ENCODE data around the gene YARS1. TPM values are rescaled to one million over a fixed set of nuclear protein-coding genes. Genes with fewer than 3 reads are reported as not detected.

YARS1 gene
- total RNA-seq, 1 experiment from 2014 or later: 94.4 TPM

DNA sequence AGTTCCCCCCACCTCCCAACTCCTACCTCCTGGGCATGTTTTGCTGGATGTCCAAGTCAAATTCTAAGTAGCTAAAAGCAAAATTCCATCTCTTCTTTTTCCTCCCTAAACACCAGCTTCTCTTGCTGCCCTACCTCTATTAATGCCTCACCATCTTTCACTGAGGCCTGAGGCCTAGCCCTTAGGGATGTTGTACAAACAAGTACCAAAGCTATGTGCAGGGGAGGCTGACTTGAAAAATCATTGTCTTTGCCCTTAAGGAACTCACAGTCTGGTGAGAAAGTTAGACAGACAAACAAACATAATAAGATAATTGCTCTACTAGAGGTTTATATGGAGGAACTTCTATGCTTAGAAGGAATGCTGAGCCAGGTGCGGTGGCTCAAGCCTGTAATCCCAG lies 89.3 kb downstream of the YARS1 start:
- Histone ChIP-seq H3K36me3 (no peaks in the 10 kb centered on the region), H3K4me3 (no peak overlapping the region), H3K27ac (no peak overlapping the region), H3K4me1 (replicated peaks) (peaks cover 64% of the 10 kb centered on the region), H3K9me3 (replicated peaks) (no peaks in the 10 kb centered on the region), H3K27me3 (replicated peaks) (no peaks in the 10 kb centered on the region)
- no peak for DNase-seq (ENCODE audit: low read depth in 1 of 2, low spot score in 2 of 2)

DNA sequence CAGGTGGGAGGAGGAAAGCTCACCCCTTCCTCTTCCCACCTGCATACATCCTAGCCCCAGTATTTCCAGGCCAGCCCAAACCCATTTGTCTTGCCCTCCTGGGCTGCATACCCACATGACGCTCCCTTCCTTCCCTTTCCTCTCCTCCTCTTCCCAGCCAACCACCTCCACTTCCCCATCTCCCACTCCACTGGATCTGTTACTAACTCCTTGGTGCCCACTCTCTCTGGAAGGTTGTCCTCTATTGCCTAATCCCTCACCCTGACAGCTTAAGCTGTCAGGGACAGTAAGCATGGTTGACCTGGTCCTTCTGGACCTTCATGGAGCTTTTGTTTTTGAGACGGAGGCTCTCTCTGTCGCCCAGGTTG lies 91.6 kb downstream of the YARS1 start:
- Histone ChIP-seq H3K4me3 (no peak overlapping the region), H3K27me3 (replicated peaks) (no peaks in the 10 kb centered on the region), H3K36me3 (no peaks in the 10 kb centered on the region), H3K27ac (peak overlapping the region; percentile 58), H3K4me1 (replicated peaks) (peaks cover 75% of the 10 kb centered on the region), H3K9me3 (replicated peaks) (no peaks in the 10 kb centered on the region)
- no peak for DNase-seq (ENCODE audit: low read depth in 1 of 2, low spot score in 2 of 2)

Other genes starting within 250 kb of the YARS1 start
- gene ZBTB8OS, start 166.8 kb downstream of the YARS1 start, total RNA-seq (2014; rRNA removed; shearing (Covaris generic)): 81.1 and 92.2 TPM in 2 replicates
- 160 and 208 TPM in 2 replicates for gene RBBP4, start 166.2 kb downstream of the YARS1 start, total RNA-seq (2014; rRNA removed; shearing (Covaris generic))
- 167 and 209 TPM in 2 replicates for gene SYNC, start 114.6 kb downstream of the YARS1 start, total RNA-seq (2014; rRNA removed; shearing (Covaris generic))
- gene S100PBP, start 295 bp upstream of the YARS1 start, total RNA-seq (2014; rRNA removed; shearing (Covaris generic)): 27.5 and 67.8 TPM in 2 replicates
- gene FNDC5, start 53.6 kb upstream of the YARS1 start, total RNA-seq (2014; rRNA removed; shearing (Covaris generic)): 0.47 and 0.84 TPM in 2 replicates
- gene HPCA, start 69.1 kb upstream of the YARS1 start, total RNA-seq (2014; rRNA removed; shearing (Covaris generic)): not detected in 2 replicates
- gene TMEM54, start 84.0 kb upstream of the YARS1 start, total RNA-seq (2014; rRNA removed; shearing (Covaris generic)): 61.2 and 68.6 TPM in 2 replicates
- 8.6 and 9.8 TPM in 2 replicates for gene RNF19B, start 147.5 kb upstream of the YARS1 start, total RNA-seq (2014; rRNA removed; shearing (Covaris generic))
- gene AK2, start 219.5 kb upstream of the YARS1 start, total RNA-seq (2014; rRNA removed; shearing (Covaris generic)): 230 and 391 TPM in 2 replicates